ENCODE data around the gene KIF5C. TPM values are rescaled to one million over a fixed set of nuclear protein-coding genes. Genes with fewer than 3 reads are reported as not detected.

Gene KIF5C
- polyA plus RNA-seq, 1 donor (not counting 4 experiments of a cell fraction or from before 2014, with no cell fraction given) = 0.03 TPM

DNA sequence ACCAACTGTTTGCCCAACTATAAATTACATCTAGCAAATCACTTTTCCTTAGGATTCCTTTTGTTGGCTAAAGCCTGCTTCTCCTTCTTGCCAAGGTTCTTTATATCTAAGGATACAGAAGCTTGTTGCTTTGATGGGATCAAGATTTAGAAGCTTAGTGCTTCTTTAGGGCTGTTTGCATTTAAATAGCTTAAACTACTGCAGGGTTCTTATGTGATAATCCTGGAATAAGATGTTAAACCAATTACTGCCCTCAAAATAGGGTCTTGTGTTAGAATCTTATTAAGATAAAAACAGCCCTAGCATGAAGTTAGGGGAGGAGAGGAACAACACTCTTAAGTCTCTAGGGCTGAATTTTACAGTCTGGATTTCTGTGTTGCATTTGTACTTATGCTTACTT, 64.2 kb downstream of the KIF5C start:
- no peaks in the 10 kb centered on the region for H4K20me1 ChIP-seq (ENCODE audit: control insufficient read depth, extremely low read depth, insufficient read depth, low read length)
- H3K4me3 ChIP-seq (ENCODE audit: control insufficient read depth in 2 of 3, extremely low read depth in 1 of 3, insufficient read depth in 2 of 3, low read depth in 1 of 3, low read length in 3 of 3) = no peak overlapping the region
- DNase-seq (ENCODE audit: low read depth, low spot score) (no peak), FAIRE-seq (no peak)
- no peaks in the 10 kb centered on the region for H3K36me3 ChIP-seq (ENCODE audit: control insufficient read depth in 2 of 2, extremely low read depth in 1 of 2, insufficient read depth in 2 of 2, low read length in 2 of 2)
- no peak for TF ChIP-seq EZH2 (IDR thresholded peaks at IDR 0.05; ENCODE audit: low read length)
- TF ChIP-seq, protein P1, sequence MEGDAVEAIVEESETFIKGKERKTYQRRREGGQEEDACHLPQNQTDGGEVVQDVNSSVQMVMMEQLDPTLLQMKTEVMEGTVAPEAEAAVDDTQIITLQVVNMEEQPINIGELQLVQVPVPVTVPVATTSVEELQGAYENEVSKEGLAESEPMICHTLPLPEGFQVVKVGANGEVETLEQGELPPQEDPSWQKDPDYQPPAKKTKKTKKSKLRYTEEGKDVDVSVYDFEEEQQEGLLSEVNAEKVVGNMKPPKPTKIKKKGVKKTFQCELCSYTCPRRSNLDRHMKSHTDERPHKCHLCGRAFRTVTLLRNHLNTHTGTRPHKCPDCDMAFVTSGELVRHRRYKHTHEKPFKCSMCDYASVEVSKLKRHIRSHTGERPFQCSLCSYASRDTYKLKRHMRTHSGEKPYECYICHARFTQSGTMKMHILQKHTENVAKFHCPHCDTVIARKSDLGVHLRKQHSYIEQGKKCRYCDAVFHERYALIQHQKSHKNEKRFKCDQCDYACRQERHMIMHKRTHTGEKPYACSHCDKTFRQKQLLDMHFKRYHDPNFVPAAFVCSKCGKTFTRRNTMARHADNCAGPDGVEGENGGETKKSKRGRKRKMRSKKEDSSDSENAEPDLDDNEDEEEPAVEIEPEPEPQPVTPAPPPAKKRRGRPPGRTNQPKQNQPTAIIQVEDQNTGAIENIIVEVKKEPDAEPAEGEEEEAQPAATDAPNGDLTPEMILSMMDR (optimal IDR thresholded peaks at IDR 0.05 in 1 of 3, IDR thresholded peaks at IDR 0.05 in 1 of 3, conservative IDR thresholded peaks at IDR 0.05 in 1 of 3; ENCODE audit: extremely low read depth in 1 of 3, insufficient read depth in 2 of 3, low read length in 3 of 3) = no peak
- H3K9ac ChIP-seq (ENCODE audit: control insufficient read depth, extremely low read depth, insufficient read depth, low read length) = no peak overlapping the region
- no peak overlapping the region for H3K4me2 ChIP-seq (ENCODE audit: control insufficient read depth, extremely low read depth, insufficient read depth, low read depth, low read length)
- dilution Hi-C loops (cut with MboI; ENCODE audit: extremely low pct_ligation_motif_present, low sequenced_read_pairs) = no loop called here
- no peak overlapping the region for H3K27ac ChIP-seq (ENCODE audit: control insufficient read depth, insufficient read depth, low read length)
- H2AFZ ChIP-seq (ENCODE audit: control insufficient read depth, low read length) = no peak overlapping the region
- H3K9me1 ChIP-seq (ENCODE audit: control insufficient read depth, extremely low read depth, insufficient read depth, low read length) = no peaks in the 10 kb centered on the region
- no peaks in the 10 kb centered on the region for H3K9me3 ChIP-seq (ENCODE audit: control insufficient read depth, low read depth, low read length)
- peaks cover 7% of the 10 kb centered on the region for H3K27me3 ChIP-seq (ENCODE audit: control insufficient read depth, extremely low read depth, insufficient read depth, low read length)
- no peaks in the 10 kb centered on the region for H3K4me1 ChIP-seq (ENCODE audit: control insufficient read depth, extremely low read depth, insufficient read depth, low read length)
- no peaks in the 10 kb centered on the region for H3K79me2 ChIP-seq (ENCODE audit: control insufficient read depth, insufficient read depth, low read length)

DNA sequence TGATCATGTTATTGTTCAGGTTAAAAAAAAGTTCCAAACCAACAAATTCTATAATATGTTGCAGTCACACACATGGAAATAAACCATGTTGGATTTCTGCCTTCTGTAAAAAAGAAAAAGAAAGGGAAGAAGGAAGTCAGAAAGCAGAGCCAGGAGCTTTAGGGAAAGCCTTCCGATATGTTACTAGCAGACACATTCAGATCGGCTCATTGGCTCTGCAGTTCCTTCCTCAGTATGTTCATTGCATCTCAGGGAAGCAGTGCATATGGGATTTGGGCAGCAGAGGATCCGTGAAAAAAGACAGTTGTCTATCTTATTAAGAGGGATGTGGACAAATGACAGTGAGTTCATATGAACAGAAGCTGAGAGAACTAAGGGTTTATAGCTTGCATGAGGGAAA, 68.1 kb downstream of the KIF5C start:
- no peak overlapping the region for H3K9ac ChIP-seq (ENCODE audit: control insufficient read depth, extremely low read depth, insufficient read depth, low read length)
- no peak for TF ChIP-seq EZH2 (IDR thresholded peaks at IDR 0.05; ENCODE audit: low read length)
- TF ChIP-seq, protein P1 (optimal IDR thresholded peaks at IDR 0.05 in 1 of 3, IDR thresholded peaks at IDR 0.05 in 1 of 3, conservative IDR thresholded peaks at IDR 0.05 in 1 of 3; ENCODE audit: extremely low read depth in 1 of 3, insufficient read depth in 2 of 3, low read length in 3 of 3) = no peak
- no peak overlapping the region for H3K4me2 ChIP-seq (ENCODE audit: control insufficient read depth, extremely low read depth, insufficient read depth, low read depth, low read length)

More for the DNA sequence above, 68.1 kb downstream of the KIF5C start:
- Histone ChIP-seq H2AFZ (ENCODE audit: control insufficient read depth, low read length) (no peak overlapping the region), H3K36me3 (ENCODE audit: control insufficient read depth in 2 of 2, extremely low read depth in 1 of 2, insufficient read depth in 2 of 2, low read length in 2 of 2) (no peaks in the 10 kb centered on the region), H3K79me2 (ENCODE audit: control insufficient read depth, insufficient read depth, low read length) (no peaks in the 10 kb centered on the region), H3K4me1 (ENCODE audit: control insufficient read depth, extremely low read depth, insufficient read depth, low read length) (no peaks in the 10 kb centered on the region), H3K27me3 (ENCODE audit: control insufficient read depth, extremely low read depth, insufficient read depth, low read length) (peaks cover 3% of the 10 kb centered on the region), H3K27ac (ENCODE audit: control insufficient read depth, insufficient read depth, low read length) (no peak overlapping the region), H3K9me1 (ENCODE audit: control insufficient read depth, extremely low read depth, insufficient read depth, low read length) (no peaks in the 10 kb centered on the region), H4K20me1 (ENCODE audit: control insufficient read depth, extremely low read depth, insufficient read depth, low read length) (no peaks in the 10 kb centered on the region), H3K4me3 (ENCODE audit: control insufficient read depth in 2 of 3, extremely low read depth in 1 of 3, insufficient read depth in 2 of 3, low read depth in 1 of 3, low read length in 3 of 3) (no peak overlapping the region), H3K9me3 (ENCODE audit: control insufficient read depth, low read depth, low read length) (no peaks in the 10 kb centered on the region)
- no peak for DNase-seq (ENCODE audit: low read depth, low spot score)
- FAIRE-seq = no peak
- dilution Hi-C loops (cut with MboI; ENCODE audit: extremely low pct_ligation_motif_present, low sequenced_read_pairs) = no loop called here
